ENCODE data around the gene NMRAL1.

- no peak for TF ChIP-seq CTCF (IDR thresholded peaks at IDR 0.05; ENCODE audit: insufficient read depth, low read depth, low read length)
- no peak for TF ChIP-seq EZH2 (IDR thresholded peaks at IDR 0.05; ENCODE audit: insufficient read depth, low read length)
These were observed 13.6 kb upstream of the NMRAL1 start for GRCh38 chr16:4487955-4488498.

All from astrocyte (in vitro differentiated cells and primary cell).